ENCODE results near the gene DACH1.

Gene DACH1

GRCh38 chr13:71619096-71619495, 247.9 kb downstream of the DACH1 start:
- FAIRE-seq, result no peak

DNA sequence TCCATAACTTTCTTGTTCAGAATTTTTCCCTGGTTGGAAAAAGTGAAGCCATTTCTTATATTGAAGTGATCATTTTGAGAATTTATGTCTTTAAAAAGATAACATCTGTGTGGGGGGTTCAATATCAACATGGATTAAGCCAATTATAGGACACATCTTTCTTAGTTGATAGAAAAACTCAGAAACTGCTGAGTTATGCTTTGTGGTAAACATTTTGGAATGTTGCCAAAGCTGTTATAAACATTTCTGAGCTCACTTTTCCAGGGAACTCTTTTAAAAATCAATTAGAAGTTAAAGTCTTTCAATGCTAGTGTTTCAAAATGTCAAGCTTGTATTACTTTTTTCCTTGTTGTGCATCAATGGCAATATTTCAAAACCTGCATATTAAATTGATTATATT, 248.8 kb downstream of the DACH1 start:
- FAIRE-seq, result no peak

DNA sequence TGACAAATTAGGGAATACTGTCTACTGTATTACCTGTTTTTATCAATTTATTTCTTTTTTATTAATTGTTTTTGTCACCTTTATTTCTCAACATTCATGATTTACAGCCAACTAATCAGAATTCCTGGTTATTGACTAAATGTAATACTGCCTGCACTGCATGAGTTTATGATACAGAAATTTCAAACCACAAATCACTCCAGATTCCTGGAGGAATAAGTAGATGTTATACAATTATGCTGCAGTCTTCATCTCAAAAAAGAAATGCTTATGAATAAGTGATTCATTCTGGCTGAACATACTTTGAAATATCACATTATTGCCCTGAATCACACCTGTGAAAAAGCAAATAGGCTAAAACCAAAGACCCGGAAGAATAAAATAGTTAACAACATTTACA, 249.7 kb downstream of the DACH1 start:
- no peak for FAIRE-seq

DNA sequence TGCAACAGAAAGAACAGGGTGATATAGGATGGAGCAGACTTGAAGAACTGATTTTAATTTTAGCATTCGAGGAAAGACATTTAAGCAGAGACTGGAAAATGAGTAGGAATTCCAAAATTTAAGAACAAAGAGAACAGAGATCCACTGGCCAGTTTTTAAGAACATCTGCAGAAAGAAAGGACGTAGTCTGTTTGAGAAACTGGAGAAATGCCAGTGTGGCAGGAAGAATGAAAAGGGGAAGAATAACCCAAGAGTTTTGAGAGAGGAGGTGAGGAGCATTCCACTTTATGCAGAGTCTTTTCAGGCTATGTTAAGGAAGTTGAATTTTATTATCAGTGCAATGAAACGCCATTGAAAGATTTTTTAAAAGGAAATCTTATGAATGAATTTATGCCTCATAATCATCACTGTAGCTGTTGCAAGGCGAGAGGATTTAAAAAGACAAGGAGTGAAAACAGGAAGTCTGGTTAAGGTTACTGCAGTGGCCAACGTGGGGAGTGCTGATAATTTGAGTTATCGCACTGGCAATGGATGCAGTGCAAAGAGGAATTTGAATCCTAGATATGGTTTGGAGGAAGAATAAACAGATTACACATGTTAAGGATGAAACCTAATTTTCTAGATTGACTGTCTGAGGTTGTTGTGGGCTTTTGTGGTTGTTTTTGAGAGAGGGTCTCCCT, 253.8 kb downstream of the DACH1 start:
- FAIRE-seq, result no peak

DNA sequence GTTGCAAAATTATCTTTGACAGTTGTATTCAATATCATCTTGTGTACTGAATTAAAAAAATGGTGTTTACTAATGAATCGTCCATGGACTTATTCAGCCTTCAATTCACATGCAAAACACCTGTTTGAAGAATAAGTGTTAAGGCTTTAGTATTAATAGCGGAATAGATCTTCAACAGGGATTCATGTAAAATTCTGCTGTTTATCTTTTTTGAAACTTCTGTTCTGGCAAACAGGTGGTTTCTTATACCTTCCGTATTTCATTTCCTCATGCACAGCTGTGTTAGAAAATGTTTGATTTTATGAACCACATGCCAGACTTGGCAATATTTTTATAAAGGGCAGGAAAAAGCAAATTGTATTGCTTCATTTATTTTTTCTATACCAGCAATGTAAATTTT, 255.7 kb downstream of the DACH1 start:
- FAIRE-seq, result no peak

GRCh38 chr13:71610876-71611275, 256.1 kb downstream of the DACH1 start:
- FAIRE-seq, result no peak

DNA sequence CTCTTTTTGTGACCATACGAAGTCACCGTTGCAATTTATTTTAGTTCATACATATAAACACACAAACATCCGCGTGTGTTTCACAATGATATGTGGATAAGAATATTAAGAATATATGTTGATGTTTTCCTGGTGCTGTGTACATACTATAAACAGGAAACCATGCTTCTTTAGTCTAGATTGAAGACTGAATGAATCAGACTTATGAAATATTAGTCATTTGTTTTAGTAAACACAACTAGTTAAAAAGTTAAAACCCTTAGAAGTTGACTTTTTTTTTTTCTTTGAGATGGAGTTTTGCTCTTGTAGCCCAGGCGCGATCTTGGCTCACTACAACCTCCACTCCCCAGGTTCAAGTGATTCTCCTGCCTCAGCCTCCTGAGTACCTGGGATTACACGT, 257.7 kb downstream of the DACH1 start:
- FAIRE-seq, result no peak

GRCh38 chr13:71607575-71607974, 259.4 kb downstream of the DACH1 start:
- no peak for FAIRE-seq

- FAIRE-seq, result no peak
Measured at GRCh38 chr13:71606818-71607217, 260.2 kb downstream of the DACH1 start.

GRCh38 chr13:71605744-71606143, 261.3 kb downstream of the DACH1 start:
- no peak for FAIRE-seq

- FAIRE-seq, result no peak
Measured at GRCh38 chr13:71603255-71603654, 263.7 kb downstream of the DACH1 start.

DNA sequence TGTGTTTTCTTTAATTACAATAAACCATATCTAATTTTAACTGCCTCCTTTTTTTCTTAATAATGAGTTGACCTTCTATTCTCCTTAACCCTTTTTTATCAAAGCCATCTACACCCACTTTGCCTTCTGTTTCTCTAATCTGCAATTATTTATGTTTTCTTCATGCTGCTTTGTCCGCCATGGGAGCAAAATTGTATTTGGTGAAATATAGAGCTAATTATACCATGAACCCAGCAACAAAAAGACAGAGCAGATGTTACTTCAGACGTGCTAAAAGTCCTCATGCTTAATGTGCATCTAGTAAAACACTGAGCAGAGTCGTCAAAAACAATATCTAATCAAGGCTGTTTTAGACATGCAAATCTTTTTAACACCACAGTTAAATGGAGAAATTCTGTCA, 264.7 kb downstream of the DACH1 start:
- FAIRE-seq, result no peak

- FAIRE-seq, result no peak
Measured at GRCh38 chr13:71597150-71597549, 269.9 kb downstream of the DACH1 start.

DNA sequence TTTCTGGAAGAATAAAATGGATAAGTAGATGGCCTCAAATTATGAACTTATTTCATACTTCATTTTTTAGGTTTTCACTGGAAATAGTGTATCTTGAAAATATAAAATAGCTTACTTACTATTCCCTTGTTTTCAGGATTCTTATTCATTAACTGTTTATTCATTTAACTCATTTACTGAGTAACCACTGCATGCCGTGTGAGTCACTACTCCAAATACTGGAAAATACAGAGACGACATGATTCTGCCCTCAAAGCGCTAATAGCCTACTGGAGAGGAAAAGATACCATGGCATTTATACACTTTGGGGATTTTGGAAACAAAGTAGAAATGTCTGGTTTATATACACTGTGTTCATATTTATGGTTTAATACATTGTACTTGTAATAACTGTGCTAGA, 270.9 kb downstream of the DACH1 start:
- no peak for FAIRE-seq

DNA sequence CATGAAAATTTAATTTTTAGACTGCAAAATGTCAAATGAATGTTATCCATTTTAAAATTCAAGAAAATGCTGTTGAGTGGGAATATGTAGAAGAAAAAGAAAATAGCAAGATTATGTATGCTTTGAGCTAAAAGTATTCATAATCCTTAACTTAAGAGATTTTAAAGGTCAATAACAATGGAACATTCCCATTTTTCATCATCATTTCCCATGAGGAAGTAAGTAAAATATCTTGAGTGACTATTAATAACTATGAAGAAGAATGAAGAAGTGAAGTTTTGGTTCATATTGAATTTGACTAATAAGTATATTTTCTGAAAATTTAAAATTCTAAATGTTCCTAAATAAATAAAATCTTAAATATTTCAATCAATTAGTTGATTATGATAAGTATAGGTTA, 273.4 kb downstream of the DACH1 start:
- no peak for FAIRE-seq

DNA sequence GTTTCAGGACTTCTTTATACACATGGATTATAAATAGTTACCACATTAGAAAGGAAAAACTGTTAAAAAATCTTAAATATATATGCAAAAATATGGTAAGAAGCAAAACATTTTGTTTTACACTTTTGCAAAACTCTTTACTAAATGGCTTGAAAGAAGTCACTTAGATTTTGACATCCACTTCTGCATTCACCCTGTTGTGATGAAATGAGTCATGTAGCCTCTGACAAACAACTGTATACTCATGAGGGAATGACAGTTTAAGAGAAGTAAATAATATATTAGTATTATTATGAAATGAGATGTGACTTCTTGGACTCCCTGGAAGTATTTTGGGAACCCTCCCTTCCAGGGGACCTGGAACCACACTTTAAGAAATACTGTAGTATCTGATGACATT, 275.6 kb downstream of the DACH1 start:
- no peak for FAIRE-seq

DNA sequence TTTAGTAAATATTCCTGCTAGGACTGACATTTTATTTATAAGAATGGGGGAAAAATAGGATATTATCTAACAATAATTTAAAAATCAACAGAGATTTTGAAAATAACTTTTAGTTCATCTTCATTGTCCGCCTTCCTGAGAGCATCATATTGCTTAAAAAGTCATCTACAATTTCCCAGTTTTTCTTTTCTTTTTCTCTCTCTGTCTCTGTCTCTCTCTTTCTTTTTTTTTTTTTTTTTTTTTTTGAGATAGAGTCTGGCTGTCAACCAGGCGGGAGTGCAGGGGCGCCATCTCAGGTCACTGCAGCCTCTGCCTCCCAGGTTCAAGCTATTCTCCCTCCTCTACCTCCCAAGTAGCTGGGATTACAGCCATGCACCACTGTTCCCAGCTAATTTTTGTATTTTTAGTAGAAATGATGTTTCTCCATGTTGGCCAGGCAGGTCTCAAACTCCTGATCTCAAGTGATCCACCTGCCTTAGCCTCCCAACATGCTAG, 276.3 kb downstream of the DACH1 start:
- no peak for FAIRE-seq

DNA sequence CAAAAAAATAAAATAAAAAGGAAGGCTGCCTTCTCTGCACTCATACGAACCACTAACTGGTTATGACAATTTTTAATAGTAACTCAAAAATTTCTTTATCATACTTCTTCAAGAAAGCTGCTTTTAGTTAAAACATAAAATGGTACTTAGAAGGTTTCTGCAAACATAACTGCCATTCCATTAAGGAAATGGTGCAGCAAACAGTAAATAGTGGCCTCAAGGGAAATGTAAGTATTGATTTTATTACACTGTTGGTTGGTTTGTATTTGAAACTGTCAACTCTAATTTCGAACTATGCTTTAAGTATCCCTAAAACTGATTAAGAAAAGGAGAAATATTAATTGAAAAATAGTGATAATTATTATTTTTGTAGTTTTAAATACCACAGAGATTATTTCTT, 278.0 kb downstream of the DACH1 start:
- no peak for FAIRE-seq

DNA sequence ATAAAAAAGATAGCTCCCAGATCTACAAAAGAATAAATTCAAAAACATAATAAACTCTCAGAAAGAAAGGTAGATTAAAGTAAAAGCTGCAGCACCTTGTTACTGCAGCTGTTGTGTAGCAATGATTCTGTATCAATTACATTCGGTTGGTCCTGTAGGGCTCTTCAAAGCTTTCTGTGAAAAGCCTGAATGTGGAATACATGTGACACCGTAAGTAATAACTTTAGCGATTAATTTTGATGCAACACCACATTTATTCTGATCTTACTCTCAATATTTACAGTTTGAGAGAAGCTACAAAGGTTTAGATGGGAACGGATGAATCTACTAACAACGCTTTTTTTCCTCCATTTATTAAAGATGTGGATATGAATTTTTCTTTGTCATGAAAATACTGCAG, 279.2 kb downstream of the DACH1 start:
- no peak for FAIRE-seq

GRCh38 chr13:71587193-71587592, 279.8 kb downstream of the DACH1 start:
- no peak for FAIRE-seq

GRCh38 chr13:71583581-71583980, 283.4 kb downstream of the DACH1 start:
- no peak for FAIRE-seq

- FAIRE-seq, result no peak
Measured at GRCh38 chr13:71580614-71581013, 286.4 kb downstream of the DACH1 start.

DNA sequence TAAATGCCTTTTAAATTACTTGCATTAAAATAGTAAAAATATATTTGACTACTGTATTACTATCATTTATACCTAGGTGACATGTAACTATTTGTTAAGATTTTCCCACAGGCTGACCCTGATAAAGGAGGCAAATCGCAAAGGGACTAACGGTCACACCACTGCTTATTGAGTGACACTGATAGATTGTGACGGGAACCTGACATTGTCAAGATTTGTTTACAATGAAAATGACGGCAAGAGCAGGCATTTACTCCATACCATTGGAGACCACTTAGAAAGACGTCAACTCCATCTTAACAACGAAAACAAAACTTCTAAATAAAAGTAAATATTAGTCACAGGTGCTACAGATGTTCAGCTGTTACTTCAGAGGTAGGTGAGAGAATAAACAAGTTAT, 289.0 kb downstream of the DACH1 start:
- FAIRE-seq, result no peak

DNA sequence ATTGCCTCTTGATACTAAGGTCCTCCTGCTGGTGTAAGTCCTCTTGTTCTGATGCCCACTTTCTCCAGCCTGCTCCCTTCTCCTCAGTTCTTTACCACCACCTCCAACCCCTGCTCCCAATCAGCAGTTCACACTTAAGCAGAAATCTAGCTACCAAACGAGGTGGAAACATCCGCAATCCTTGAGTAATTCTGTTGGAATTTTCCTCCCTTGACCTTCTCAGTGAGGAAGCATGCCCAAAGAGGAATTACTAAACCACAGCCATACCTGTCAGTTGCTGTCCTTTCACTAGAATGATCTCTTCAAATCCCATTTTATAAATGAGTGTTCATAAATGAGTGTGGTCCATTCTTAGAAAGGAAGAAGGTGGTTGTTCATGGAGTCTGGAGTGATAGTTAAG, 289.9 kb downstream of the DACH1 start:
- FAIRE-seq, result no peak

GRCh38 chr13:71576571-71576970, 290.4 kb downstream of the DACH1 start:
- FAIRE-seq, result no peak

All from A204.1 (cell line).